GM21717 (cell line): ENCODE results near the gene TOMM22.

Source experiments
- ATAC-seq: cut with Tn5 transposase; IDR thresholded peaks from one replicate; pipeline ENCODE4 v1.9.1; 2021; ENCODE audit warnings: mild to moderate bottlenecking, moderate library complexity; ENCODE audit not compliant: unreplicated experiment

The TOMM22 gene

DNA sequence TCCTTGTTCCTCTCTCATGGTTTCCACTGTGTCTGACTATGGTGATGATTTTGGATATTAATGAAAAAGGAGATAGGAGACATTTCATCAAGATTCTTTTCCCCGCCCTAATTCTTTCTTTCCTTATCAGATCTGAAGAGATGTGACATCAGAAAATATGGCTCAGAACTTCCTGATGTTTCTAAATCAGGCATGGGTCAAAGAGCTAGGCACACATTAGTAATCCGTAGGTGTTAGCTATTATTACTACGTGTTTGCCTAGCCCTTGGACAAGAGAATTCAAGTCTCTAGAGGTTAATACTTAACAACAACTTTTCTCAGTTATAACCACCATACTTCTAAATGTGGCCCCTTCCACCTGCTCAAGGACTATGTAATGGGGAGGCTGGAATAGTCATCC, 13.2 kb downstream of the TOMM22 start:
- ATAC-seq = no peak

GRCh38 chr22:38696606-38697424, 15.1 kb downstream of the TOMM22 start:
- ATAC-seq = no peak

DNA sequence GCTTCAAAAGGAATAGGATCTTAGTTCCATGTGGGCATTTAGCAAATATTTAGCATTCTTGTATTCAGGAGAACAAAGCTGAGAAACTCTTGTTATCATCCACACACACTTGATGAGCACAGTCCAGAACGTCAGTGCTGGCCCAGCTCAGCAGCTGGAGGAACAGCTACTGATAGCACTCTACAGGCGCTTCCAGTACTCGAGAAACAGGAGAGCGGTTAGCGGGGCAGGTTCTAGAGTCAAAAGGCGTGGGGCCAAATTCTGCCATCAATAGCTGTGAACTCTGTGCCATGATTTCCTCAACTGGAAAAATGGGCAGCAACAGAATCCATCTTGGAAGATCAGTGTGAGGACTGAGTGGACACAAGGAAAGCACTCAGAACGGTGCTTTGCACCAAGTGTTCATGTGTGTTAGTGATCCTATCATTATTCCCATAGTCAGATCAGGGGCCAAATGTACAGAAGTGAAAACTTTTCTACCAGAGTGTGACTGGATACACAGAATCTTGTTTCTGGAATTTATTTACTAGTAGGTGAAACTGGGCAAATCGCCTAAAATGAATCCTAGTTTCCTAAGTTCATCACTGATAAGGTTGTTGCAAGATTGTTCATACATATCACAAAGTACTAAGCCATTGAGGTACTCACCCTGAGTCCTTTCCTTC, 15.8 kb downstream of the TOMM22 start:
- no peak for ATAC-seq

- ATAC-seq = no peak
Measured at GRCh38 chr22:38698407-38699094, 16.8 kb downstream of the TOMM22 start.

GRCh38 chr22:38699143-38699542, 17.4 kb downstream of the TOMM22 start:
- ATAC-seq = no peak

- no peak for ATAC-seq
Measured at GRCh38 chr22:38699784-38700183, 18.0 kb downstream of the TOMM22 start.

GRCh38 chr22:38700270-38700788, 18.6 kb downstream of the TOMM22 start:
- ATAC-seq = no peak

- ATAC-seq = peak; percentile 27
Measured at GRCh38 chr22:38700789-38701628, 19.3 kb downstream of the TOMM22 start, which contains the start of gene JOSD1. TSS of gene JOSD1 (minus strand) at chr22:38700943. CDS start at chr22:38699987, 956 bp downstream.

- no peak for ATAC-seq
Measured at GRCh38 chr22:38704654-38705234, 23.0 kb downstream of the TOMM22 start.

GRCh38 chr22:38705235-38706100, 23.7 kb downstream of the TOMM22 start, which contains the start of gene GTPBP1:
TSS of gene GTPBP1 (plus strand) at chr22:38705944. CDS start at chr22:38705956, 12 bp downstream.
- peak; percentile 65 for ATAC-seq

GRCh38 chr22:38706101-38706900, 24.5 kb downstream of the TOMM22 start:
- peak; percentile 7 for ATAC-seq

DNA sequence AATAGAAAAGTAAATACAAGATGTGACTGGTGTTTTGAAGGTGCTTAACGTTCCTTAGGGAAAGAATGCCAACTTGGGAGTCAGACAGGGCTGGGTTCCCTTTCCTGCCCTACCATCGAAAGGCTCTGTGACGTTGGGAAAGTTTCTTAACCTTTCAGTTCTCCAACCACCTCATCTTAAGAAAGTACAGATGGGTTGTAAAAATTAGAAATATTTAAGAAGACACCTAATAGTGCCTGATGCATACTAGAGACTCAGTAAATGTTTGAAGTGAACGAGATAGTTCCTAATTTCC, 25.1 kb downstream of the TOMM22 start:
- no peak for ATAC-seq

DNA sequence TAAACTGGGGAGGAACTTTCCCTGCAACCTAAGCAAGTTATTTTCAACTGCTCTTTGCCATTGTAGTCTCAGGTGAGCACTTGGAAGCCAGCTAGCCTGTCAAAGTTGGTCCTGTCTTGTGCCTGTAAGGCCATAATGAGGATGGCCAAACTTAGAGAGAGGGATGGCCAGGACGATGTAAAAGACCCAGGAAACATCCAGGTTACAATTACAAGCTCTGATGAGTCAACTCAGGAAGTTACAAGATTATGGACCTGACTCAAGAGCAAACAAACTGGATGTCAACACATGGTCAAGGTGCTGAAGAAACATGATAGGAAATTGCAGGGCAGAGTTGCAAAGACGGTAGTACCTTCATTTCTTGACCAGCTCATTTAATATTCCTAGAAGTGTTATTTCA, 25.6 kb downstream of the TOMM22 start:
- ATAC-seq = no peak

- ATAC-seq = no peak
Measured at GRCh38 chr22:38707984-38708383, 26.2 kb downstream of the TOMM22 start.

DNA sequence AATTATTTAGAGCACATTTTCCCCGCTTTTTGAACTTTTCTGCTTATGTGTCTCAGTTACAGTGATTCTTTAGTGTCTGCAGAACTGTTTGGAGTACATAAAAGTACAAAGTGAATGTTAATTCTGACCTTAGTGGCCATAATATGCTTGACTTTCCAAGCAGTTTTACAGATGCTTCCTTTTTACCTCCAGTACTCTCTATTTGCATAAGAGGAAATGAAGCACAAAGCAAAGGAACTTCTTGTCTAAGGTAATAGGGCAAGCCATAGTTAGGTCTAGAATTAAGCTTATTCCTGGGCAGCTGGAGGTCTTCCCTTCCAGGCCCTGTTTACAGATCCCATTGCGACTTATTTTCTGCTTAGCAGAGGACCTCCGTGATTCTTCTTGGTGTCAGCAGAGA, 27.5 kb downstream of the TOMM22 start:
- no peak for ATAC-seq

- ATAC-seq = no peak
Measured at GRCh38 chr22:38710351-38710750, 28.6 kb downstream of the TOMM22 start.

GRCh38 chr22:38710866-38711265, 29.1 kb downstream of the TOMM22 start:
- no peak for ATAC-seq

- no peak for ATAC-seq
Measured at GRCh38 chr22:38712486-38713207, 30.9 kb downstream of the TOMM22 start.
